Ovary (tissue), 9 donors: Measurements from ENCODE around the gene SH3GL2. TPM values are rescaled to one million over a fixed set of nuclear protein-coding genes. Genes with fewer than 3 reads are reported as not detected.

Experiments
- DNase-seq, 5 donors: peaks; one replicate each; pipeline ENCODE4 v3.0.0-alpha.2; 2019 to 2020
- H3K27ac ChIP-seq, 2 donors: fragments of 200-600 bp; one replicate each; pipeline versions ENCODE4 v1.5.1 to v1.8.0; 2019 to 2022
- H3K27me3 ChIP-seq: fragments of 200-600 bp; one replicate; pipeline ENCODE4 v1.8.0; 2022
- H3K36me3 ChIP-seq: fragments of 200-600 bp; sonication (generic); one replicate; pipeline ENCODE4 v1.5.1; 2019
- H3K4me1 ChIP-seq: one replicate; pipeline ENCODE4 v1.8.1; 2013; ENCODE audit warnings: mild to moderate bottlenecking, moderate library complexity; ENCODE audit not compliant: insufficient read depth
- H3K4me3 ChIP-seq: fragments of 200-600 bp; sonication (generic); one replicate; pipeline ENCODE4 v1.5.1; 2017
- H3K9me3 ChIP-seq, 2 donors: fragments of 200-600 bp in 1 of 2; sonication (generic) in 1 of 2; one replicate each; pipeline versions ENCODE4 v1.5.1 to v1.8.1; 2013 to 2019; ENCODE audit warnings: mild to moderate bottlenecking in 1 of 2, moderate library complexity in 1 of 2
- EP300 ChIP-seq: sonication (generic); formaldehyde crosslinking; IDR thresholded peaks from one replicate; pipeline ENCODE4 v1.6.1; 2017; ENCODE audit warnings: antibody characterized with exemption
- POLR2A ChIP-seq: fragments of 450-650 bp; IDR thresholded peaks from one replicate; pipeline ENCODE4 v1.6.1; 2017; ENCODE audit warnings: antibody characterized with exemption, mild to moderate bottlenecking, moderate library complexity
- WGBS, 3 donors: extraction: QIAGEN DNeasy Blood & Tissue Kit in 1 of 3; methylation state at CpG; one replicate each; pipeline versions ENCODE4 v1.1.5 to v1.1.7; 2013 to 2017; 5-methylcytosine and 5-hydroxymethylcytosine counted together
- intact Hi-C, 4 donors: fragments of 100-400 bp; cut with DNase I; formaldehyde crosslinking; loops; one replicate each; pipeline versions ENCODE4 v1.11.0 to v1.15.1; 2022 to 2023
- polyA plus RNA-seq, 2 donors: library from polyadenylated mRNA; stranded (reverse); fragments of 200-250 nt in 1 of 2; fragments of 350-450 nt in 1 of 2; fragmentation: Illumina TruSeq in 1 of 2; extraction: RNeasy Lipid Tissue Mini Kit (QIAGEN cat#74804) in 1 of 2; gene quantifications; one replicate each; pipeline ENCODE4 v1.2.3, GENCODE V29; 2013 to 2014
- total RNA-seq, 7 donors: library from RNA; depleted of rRNA in 2 of 7; stranded (reverse); fragments of >200 nt in 2 of 7; fragmentation: NEBNext Ultra II Directional in 3 of 7; extraction: Animal tissue kit (Norgen Biotek cat#: 25700) in 3 of 7; gene quantifications; one replicate each; pipeline versions ENCODE4 v1.1.0 to v1.2.4, GENCODE V29; 2016 to 2023
- TF ChIP-seq, protein P1 (sequence below), 3 donors: fragments of 450-650 bp in 2 of 3; fragments of 200-600 bp in 1 of 3; IDR thresholded peaks; one replicate each; pipeline versions ENCODE4 v1.5.1 to v1.8.0; 2016 to 2022; ENCODE audit warnings: antibody characterized with exemption in 3 of 3, mild to moderate bottlenecking in 1 of 3
- donor health status: DM: no; HTN: no; CAD: no; lungs with moderate emphysema.
- donor health status: DM: no; HTN: no; CAD: no.
- donor health status: Bipolar disorder and iron deficiency.
- donor health status: DM: yes; HTN: yes; CAD: no.
- donor health status: DM: no; HTN: no; CAD: no.
- donor health status: DM: yes; HTN: yes; CAD: no.

Gene SH3GL2
- total and polyA plus RNA-seq, 9 donors = 0.25 to 4.9 (median 0.98) TPM; not detected in 1

DNA sequence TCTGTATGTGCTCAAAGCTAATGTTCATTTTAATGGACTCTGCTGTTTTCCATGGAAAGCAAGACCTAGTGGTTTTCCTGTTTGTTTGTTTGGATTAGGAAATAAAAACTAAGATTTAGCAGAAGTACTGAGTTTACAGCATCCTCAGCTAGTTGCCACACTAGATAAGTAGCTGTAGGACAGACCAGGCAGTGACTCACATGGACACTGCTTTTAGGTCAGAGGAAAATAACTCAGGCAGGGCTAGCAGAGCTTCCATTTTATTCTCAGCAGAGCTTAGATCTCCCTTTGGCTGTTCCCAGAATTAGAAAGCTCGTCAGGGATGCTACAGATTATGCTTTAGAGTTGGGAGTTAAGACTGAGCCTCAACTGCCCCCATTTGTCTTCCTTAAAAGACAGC lies 204.4 kb downstream of the SH3GL2 start:
- intact Hi-C loops = no loop called here
- H3K4me1 ChIP-seq = no peaks in the 10 kb centered on the region
- H3K27me3 ChIP-seq = no peaks in the 10 kb centered on the region
- no peak overlapping the region for H3K4me3 ChIP-seq
- no peaks in the 10 kb centered on the region for H3K9me3 ChIP-seq
- H3K36me3 ChIP-seq = no peaks in the 10 kb centered on the region
- TF ChIP-seq EP300 (no peak), POLR2A (no peak)
- TF ChIP-seq, protein P1, sequence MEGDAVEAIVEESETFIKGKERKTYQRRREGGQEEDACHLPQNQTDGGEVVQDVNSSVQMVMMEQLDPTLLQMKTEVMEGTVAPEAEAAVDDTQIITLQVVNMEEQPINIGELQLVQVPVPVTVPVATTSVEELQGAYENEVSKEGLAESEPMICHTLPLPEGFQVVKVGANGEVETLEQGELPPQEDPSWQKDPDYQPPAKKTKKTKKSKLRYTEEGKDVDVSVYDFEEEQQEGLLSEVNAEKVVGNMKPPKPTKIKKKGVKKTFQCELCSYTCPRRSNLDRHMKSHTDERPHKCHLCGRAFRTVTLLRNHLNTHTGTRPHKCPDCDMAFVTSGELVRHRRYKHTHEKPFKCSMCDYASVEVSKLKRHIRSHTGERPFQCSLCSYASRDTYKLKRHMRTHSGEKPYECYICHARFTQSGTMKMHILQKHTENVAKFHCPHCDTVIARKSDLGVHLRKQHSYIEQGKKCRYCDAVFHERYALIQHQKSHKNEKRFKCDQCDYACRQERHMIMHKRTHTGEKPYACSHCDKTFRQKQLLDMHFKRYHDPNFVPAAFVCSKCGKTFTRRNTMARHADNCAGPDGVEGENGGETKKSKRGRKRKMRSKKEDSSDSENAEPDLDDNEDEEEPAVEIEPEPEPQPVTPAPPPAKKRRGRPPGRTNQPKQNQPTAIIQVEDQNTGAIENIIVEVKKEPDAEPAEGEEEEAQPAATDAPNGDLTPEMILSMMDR (IDR thresholded peaks at IDR 0.05) = no peak
- DNase-seq = no peak
- 32 to 40% (median 35%) methylated on average over 1 of the region's 1 CpG for WGBS, 3 donors
- no peak overlapping the region for H3K27ac ChIP-seq

GRCh38 chr9:17789316-17789715 lies 210.4 kb downstream of the SH3GL2 start:
- DNase-seq = no peak
- Histone ChIP-seq H3K4me3 (no peak overlapping the region), H3K27me3 (no peaks in the 10 kb centered on the region), H3K36me3 (no peaks in the 10 kb centered on the region), H3K27ac (no peak overlapping the region), H3K9me3 (no peaks in the 10 kb centered on the region), H3K4me1 (no peaks in the 10 kb centered on the region)
- TF ChIP-seq, protein P1 (IDR thresholded peaks at IDR 0.05) = no peak
- TF ChIP-seq POLR2A (no peak), EP300 (no peak)
- WGBS, 3 donors = 91 to 93% (median 92%) methylated on average over 6 of the region's 6 CpGs
- intact Hi-C loops = no loop called here

GRCh38 chr9:17793713-17794622 lies 215.1 kb downstream of the SH3GL2 start:
- no peak for DNase-seq
- no peaks in the 10 kb centered on the region for H3K36me3 ChIP-seq
- no peak overlapping the region for H3K27ac ChIP-seq
- intact Hi-C loops = no loop called here
- no peaks in the 10 kb centered on the region for H3K9me3 ChIP-seq
- no peak overlapping the region for H3K4me3 ChIP-seq
- TF ChIP-seq POLR2A (no peak), EP300 (no peak)
- TF ChIP-seq, protein P1 (IDR thresholded peaks at IDR 0.05) = no peak
- H3K27me3 ChIP-seq = no peaks in the 10 kb centered on the region
- WGBS, 3 donors = 64 to 76% (median 66%) methylated on average over 14 of the region's 14 CpGs
- no peaks in the 10 kb centered on the region for H3K4me1 ChIP-seq

- Histone ChIP-seq H3K4me3 (no peak overlapping the region), H3K36me3 (no peaks in the 10 kb centered on the region), H3K27me3 (no peaks in the 10 kb centered on the region), H3K4me1 (no peaks in the 10 kb centered on the region), H3K9me3 (no peaks in the 10 kb centered on the region), H3K27ac (no peak overlapping the region)
- intact Hi-C loops = no loop called here
- no peak for TF ChIP-seq EP300
- no peak for TF ChIP-seq POLR2A
- TF ChIP-seq, protein P1 (IDR thresholded peaks at IDR 0.05) = no peak
- DNase-seq = no peak
- WGBS, 3 donors = 85 to 93% (median 88%) methylated on average over 6 of the region's 6 CpGs
Observed at GRCh38 chr9:17795744-17796143, 216.9 kb downstream of the SH3GL2 start.
